Skin epidermis (tissue), 12 donors: Measurements from ENCODE around the gene PCDHGA4.
A peak's percentile ranks its signal among the peaks of the same experiment; 100 is the strongest.

Source experiments
- H3K27ac ChIP-seq, 21 experiments: fragments of 200-600 bp; sonication (generic) in 11 of 21; one replicate each; pipeline ENCODE4 v1.5.0; 2020; ENCODE audit warnings: mild to moderate bottlenecking in 3 of 21, inconsistent platforms in 2 of 21, moderate library complexity in 2 of 21
- H3K4me3 ChIP-seq, 7 experiments: fragments of 200-600 bp; sonication (generic) in 2 of 7; one replicate each; pipeline ENCODE4 v1.5.0; 2020; ENCODE audit warnings: inconsistent platforms in 2 of 7, mild to moderate bottlenecking in 2 of 7, moderate library complexity in 1 of 7

Gene PCDHGA4

DNA sequence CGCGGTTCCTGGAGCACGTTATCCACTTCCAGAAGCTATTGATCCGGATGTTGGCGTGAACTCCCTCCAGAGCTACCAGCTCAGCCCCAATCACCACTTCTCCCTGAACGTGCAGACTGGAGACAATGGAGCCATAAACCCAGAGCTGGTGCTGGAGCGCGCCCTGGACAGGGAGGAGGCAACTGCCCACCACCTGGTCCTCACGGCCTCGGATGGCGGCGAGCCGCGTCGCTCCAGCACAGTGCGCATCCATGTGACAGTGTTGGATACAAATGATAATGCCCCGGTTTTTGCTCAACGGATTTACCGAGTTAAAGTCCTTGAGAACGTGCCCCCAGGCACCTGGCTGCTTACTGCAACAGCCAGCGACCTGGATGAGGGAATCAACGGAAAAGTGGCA is 48.6 kb downstream of the PCDHGA4 start:
- H3K27ac ChIP-seq: no peak overlapping the region
- peak overlapping the region in 1 of 7 experiments; percentile 7 for H3K4me3 ChIP-seq
